Endometrial microvascular endothelial cells (primary cell): ENCODE results near the gene MICU2. TPM values are rescaled to one million over a fixed set of nuclear protein-coding genes. Genes with fewer than 3 reads are reported as not detected.
"Not testable (repeated sequence)": the region's sequence is repeated elsewhere in the genome, so short reads cannot be mapped to it uniquely, and the experiment has no call there.

ENCODE experiments used
- in situ Hi-C: cut with HindIII; loops from 2 replicates; pipeline ENCODE4 v1.10.0; 2017; ENCODE audit warnings: low sequenced_read_pairs, low pct_unique_long_range_greater_than_20kb; ENCODE audit errors: inconsistent ontology term
- total RNA-seq: library from RNA; depleted of rRNA; stranded (reverse); fragments of >200 nt; gene quantifications from one replicate; pipeline ENCODE4 v1.2.3, GENCODE V29; 2015; ENCODE audit errors: inconsistent ontology term

MICU2 gene
- total RNA-seq, 1 donor from 2014 or later: 47.9 TPM

DNA sequence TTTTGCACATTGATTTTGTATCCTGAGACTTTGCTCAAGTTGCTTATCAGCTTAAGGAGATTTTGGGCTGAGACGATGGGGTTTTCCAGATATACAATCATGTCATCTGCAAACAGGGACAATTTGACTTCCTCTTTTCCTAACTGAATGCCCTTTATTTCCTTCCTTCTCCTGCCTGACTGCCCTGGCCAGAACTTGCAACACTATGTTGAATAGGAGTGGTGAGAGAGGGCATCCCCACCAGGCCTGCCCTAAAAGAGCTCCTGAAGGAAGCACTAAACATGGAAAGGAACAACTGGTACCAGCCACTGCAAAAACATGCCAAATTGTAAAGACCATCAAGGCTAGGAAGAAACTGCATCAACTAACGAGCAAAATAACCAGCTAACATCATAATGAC, 50.7 kb downstream of the MICU2 start:
- in situ Hi-C loops: not testable (repeated sequence)

- in situ Hi-C loops: no loop called here
These were observed 53.1 kb downstream of the MICU2 start for GRCh38 chr13:21550918-21551317.

DNA sequence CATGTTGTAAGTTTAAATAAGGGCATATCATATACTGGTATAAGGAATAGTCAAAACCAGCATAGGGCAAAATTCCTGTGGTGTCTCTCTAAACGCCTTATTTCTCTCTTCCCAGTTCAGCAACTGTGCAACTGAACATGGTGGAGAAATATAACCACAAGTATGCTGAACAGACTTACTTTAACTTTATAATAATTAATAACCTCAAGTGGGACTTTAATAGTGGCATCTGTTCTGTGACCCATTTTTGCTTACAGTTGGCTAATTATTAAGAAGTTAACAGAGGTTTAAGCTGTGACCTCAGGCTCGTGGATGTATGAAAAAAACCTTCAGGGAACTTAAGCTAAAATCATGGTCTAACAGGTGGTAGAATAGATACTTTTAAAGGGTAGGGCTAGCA, 54.3 kb downstream of the MICU2 start:
- in situ Hi-C loops: no loop called here

DNA sequence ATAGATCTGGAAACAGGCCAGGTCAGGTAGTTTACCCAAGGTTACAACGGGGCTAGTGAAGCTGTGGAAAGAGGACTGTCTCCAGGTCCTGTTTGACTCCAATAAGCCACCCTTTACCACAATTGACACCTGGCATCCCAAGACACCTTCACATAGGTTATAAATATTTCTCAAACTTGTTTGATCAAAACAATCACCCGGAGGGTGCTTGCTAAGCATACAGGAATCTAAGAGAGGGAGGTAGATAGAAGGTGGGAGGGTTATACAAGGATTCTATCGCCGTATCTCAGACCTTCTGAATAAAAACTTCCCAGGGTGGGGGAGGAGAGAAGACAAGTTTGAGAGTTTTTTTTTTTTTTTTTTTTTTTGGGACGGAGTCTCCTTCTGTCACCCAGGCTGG, 55.4 kb downstream of the MICU2 start:
- in situ Hi-C loops: no loop called here

DNA sequence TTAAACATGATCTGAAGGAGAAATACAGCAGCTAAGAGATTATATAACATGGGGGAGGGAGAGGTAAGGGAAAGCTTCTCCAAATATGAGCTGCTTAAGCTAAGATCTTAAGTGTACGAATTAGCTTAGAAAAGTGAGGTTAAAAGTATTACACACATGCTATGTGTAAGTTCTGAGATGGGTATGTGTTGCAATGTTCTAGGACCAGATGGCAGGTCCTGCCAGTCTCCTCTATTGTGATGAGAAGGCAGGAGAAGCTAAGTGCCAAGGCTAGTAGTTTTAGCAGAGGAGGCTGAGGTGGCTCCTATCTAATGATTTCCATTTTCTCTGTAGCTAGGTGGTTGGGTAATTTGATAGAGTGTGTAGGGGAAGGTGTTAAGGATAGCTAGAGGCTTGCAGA, 57.6 kb downstream of the MICU2 start:
- in situ Hi-C loops: no loop called here

DNA sequence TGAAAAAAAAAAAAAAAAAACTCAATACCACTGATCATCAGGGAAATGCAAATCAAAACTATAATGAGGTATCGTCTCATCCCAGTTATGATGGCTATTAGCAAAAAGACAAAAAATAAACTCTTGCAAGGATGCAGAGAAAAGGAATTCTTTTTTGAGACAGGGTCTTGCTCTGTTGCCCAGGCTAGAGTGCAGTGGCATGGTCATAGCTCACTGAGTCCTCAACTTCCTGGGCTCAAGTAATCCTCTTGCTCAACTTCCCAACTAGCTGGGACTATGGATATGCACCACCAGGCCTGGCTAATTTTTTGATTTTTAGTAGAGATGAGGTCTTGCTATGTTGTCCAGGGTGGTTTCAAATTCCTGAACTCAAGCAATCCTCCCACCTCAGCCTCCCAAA, 59.5 kb downstream of the MICU2 start:
- in situ Hi-C loops: no loop called here

DNA sequence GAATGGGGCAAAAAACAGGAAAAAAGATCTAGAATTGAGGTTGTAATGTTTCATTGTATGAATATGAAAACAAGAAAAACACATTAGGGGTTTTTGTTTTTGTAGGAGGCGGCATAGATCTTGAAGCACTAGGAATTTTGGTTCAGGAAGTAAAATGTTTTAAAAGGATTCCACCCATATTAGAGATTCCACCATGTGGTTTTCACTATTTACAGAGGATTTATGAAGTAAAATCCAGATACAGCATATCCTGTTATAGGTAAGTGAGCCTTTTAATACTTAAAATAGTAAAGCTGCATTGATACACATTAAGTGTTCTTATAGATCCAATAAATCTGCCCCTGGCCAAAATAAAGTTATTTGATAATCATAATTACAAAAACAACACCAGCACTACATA, 61.4 kb downstream of the MICU2 start:
- in situ Hi-C loops: no loop called here

DNA sequence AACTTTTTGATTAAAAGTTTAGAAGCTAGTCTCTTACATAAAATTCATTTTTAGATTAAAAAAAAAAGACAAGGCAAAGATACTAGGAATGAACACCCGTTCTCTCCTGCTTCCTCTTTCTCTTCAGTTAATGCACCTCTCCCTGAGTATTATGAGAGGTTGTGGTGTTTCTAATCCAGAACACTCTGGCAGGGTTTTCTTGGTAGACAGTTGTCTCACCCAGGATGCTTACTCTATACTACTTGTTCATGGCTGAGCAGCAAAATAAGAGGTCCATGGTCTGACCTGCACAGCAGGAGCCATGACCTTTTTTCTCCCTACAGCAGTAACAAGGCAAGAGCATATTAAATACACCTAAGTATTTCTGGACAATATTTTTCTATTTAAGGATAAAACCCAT, 62.0 kb downstream of the MICU2 start:
- in situ Hi-C loops: no loop called here

DNA sequence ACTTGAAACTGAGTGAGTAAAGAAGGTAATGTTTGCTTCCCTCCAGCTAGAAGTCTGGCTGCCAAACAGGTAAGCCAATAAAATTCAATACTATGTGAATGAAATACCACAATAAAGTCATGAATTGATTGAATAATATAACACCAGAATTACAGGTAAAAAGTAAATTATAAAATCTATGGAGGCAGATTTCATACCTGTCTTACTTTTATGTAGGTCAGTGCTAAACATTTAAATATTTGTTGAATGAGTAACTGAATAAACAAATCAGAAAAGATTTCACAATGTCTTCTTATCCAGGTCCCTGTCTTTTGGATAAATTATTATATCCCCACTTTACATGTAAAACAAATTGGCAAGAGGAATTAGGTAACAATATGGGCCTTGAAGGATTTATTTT, 62.7 kb downstream of the MICU2 start:
- in situ Hi-C loops: no loop called here

GRCh38 chr13:21539687-21540086, 64.3 kb downstream of the MICU2 start:
- in situ Hi-C loops: no loop called here

GRCh38 chr13:21538753-21539152, 65.2 kb downstream of the MICU2 start:
- in situ Hi-C loops: no loop called here

DNA sequence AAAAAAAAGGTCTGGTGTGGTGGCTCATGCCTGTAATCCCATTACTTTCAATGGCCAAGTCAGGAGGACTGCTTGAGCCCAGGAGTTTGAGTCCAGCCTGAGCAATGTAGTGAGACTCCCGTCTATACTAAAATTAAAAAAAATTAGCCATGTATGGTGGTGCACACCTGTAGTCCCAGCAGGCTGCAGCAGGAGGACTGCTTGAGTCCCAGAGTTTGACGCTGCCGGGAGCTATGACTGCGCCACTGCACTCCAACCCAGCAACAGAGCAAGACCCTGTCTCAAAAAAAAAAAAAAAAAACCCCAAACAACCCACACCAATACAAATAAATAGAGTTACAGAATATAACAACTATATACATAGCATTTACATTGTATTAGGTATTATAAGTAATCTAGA, 65.7 kb downstream of the MICU2 start:
- in situ Hi-C loops: no loop called here

- in situ Hi-C loops: no loop called here
These were observed 66.9 kb downstream of the MICU2 start for GRCh38 chr13:21537105-21537504.

- in situ Hi-C loops: no loop called here
These were observed 69.2 kb downstream of the MICU2 start for GRCh38 chr13:21534760-21535159.

DNA sequence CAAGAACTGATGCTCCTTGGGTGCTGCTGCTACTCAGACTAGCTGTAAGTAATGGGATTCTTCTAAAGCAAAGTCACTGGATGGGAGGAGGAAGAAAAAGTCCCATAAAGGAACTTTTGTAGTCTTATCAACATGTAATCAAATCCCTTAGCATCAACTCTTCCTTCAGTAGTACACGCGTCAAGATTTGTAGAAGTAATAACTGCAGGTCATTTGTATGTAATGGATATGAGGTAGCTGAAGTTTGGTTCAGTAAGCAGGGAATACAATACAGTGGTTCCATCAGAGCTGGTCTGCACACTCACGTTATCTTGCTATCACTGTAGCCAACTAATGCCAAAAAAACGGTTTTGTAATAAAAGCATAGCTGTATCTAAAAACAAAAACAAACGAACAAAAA, 72.5 kb downstream of the MICU2 start:
- in situ Hi-C loops: no loop called here

GRCh38 chr13:21530656-21531055, 73.3 kb downstream of the MICU2 start:
- in situ Hi-C loops: no loop called here

GRCh38 chr13:21529146-21529893, 74.7 kb downstream of the MICU2 start:
- in situ Hi-C loops: no loop called here

GRCh38 chr13:21528616-21529015, 75.4 kb downstream of the MICU2 start:
- in situ Hi-C loops: no loop called here

DNA sequence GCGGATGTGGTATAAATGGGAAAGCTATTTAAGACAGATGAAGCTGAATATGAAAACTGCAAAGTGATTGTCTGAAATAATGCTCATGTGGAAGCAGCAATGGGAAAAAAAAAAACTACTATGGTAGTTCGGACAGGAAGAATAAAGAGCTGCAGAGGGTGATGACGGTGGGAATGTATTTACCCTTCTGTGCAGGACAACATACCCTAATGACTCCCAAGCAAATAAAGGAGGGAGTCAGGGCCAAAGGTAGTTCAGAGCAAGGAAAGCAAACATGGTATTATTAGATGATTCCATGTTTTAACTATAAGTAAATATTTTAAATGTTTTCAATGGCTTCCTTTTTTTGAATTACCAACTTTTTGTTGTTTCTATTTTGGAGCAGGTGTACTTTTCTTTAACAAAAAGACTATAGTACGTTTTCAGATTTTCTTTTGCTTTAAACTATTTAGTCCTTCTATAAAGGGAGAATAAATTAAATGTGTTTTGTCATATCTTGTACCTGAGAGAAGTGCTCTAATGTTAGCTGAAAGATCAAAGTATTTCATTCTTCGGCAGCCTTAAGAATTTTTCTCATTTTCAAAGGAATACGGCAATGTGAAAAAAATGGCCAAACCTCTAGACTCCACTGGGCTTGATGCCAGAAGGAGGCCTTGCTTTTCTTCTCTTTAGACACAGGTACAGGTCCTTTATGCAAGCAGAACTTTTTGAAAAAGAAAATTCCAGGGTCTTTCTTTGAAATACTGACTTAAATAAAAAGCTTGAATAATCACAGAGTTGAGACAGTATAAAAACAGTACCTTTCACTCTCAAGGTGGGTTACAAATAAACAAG, 77.0 kb downstream of the MICU2 start:
- in situ Hi-C loops: no loop called here

GRCh38 chr13:21522847-21523246, 81.1 kb downstream of the MICU2 start:
- in situ Hi-C loops: no loop called here
